Thoracic aorta (tissue), 2 donors: ENCODE measurements around the gene POU1F1. TPM values are rescaled to one million over a fixed set of nuclear protein-coding genes. Genes with fewer than 3 reads are reported as not detected.
A peak's percentile ranks its signal among the peaks of the same experiment; 100 is the strongest.

ENCODE experiments used
- ATAC-seq: fragments of 150-250 bp; one replicate; pipeline ENCODE4 v1.8.0; 2017; ENCODE audit warnings: low read depth; ENCODE audit not compliant: insufficient number of reproducible peaks, low FRiP score
- DNase-seq: peaks from one replicate; pipeline ENCODE4 v3.0.0-alpha.2; 2020; ENCODE audit warnings: low spot score
- H3K27ac ChIP-seq, 2 donors: fragments of 200-600 bp; sonication (generic); 1 replicate in 1 of 2; 2 replicates in 1 of 2; pipeline ENCODE4 v1.5.1; 2016; ENCODE audit warnings: mild to moderate bottlenecking in 2 of 2, moderate library complexity in 2 of 2
- H3K27me3 ChIP-seq: fragments of 200-600 bp; sonication (generic); replicated peaks from 2 replicates; pipeline ENCODE4 v1.6.0; 2016; ENCODE audit warnings: mild to moderate bottlenecking; ENCODE audit not compliant: insufficient read depth
- H3K36me3 ChIP-seq: fragments of 200-600 bp; sonication (generic); one replicate; pipeline ENCODE4 v1.5.1; 2016
- H3K4me1 ChIP-seq, 2 donors: fragments of 200-600 bp; sonication (generic); 1 replicate in 1 of 2; 2 replicates in 1 of 2; pipeline versions ENCODE4 v1.5.1 to v1.6.0; 2016; ENCODE audit warnings: low read depth in 2 of 2, mild to moderate bottlenecking in 1 of 2; ENCODE audit not compliant: control insufficient read depth in 1 of 2
- H3K4me3 ChIP-seq: fragments of 200-600 bp; sonication (generic); 2 replicates; pipeline ENCODE4 v1.5.1; 2016; ENCODE audit warnings: mild to moderate bottlenecking
- H3K9me3 ChIP-seq: fragments of 200-600 bp; sonication (generic); 2 replicates; pipeline ENCODE4 v1.5.1; 2016
- CTCF ChIP-seq: fragments of 200-600 bp; sonication (generic); IDR thresholded peaks from one replicate; pipeline ENCODE4 v1.5.1; 2019; ENCODE audit warnings: antibody characterized with exemption
- total RNA-seq, 2 donors: library from RNA; depleted of rRNA; stranded (reverse); fragments of >200 nt; gene quantifications; one replicate each; pipeline versions ENCODE4 v1.1.0 to v1.2.3, GENCODE V29; 2016

Gene POU1F1
- total RNA-seq, 2 donors from 2014 or later, result not detected

GRCh38 chr3:87233805-87234204 lies 42.6 kb downstream of the POU1F1 start:
- Histone ChIP-seq H3K9me3 (no peaks in the 10 kb centered on the region), H3K4me3 (no peak overlapping the region), H3K36me3 (no peaks in the 10 kb centered on the region), H3K27me3 (no peaks in the 10 kb centered on the region), H3K4me1 (peaks cover 18 to 29% of the 10 kb centered on the region in 2 donors), H3K27ac (no peak overlapping the region)
- TF ChIP-seq CTCF, result no peak
- no peak for ATAC-seq
- no peak for DNase-seq

GRCh38 chr3:87229113-87229512 lies 47.3 kb downstream of the POU1F1 start:
- TF ChIP-seq CTCF, result no peak
- Histone ChIP-seq H3K27me3 (no peaks in the 10 kb centered on the region), H3K9me3 (no peaks in the 10 kb centered on the region), H3K27ac (no peak overlapping the region), H3K4me3 (no peak overlapping the region), H3K36me3 (no peaks in the 10 kb centered on the region), H3K4me1 (peaks cover 26 to 39% of the 10 kb centered on the region in 2 donors)
- DNase-seq (no peak), ATAC-seq (no peak)

GRCh38 chr3:87228316-87228715 lies 48.1 kb downstream of the POU1F1 start:
- no peak for TF ChIP-seq CTCF
- H3K36me3 ChIP-seq, result no peaks in the 10 kb centered on the region
- no peak for DNase-seq
- H3K4me3 ChIP-seq, result peak overlapping the region; percentile 92
- H3K9me3 ChIP-seq, result no peaks in the 10 kb centered on the region
- ATAC-seq, result no peak
- H3K27me3 ChIP-seq, result no peaks in the 10 kb centered on the region
- H3K4me1 ChIP-seq, result peaks cover 24 to 39% of the 10 kb centered on the region in 2 donors
- H3K27ac ChIP-seq, result no peak overlapping the region

GRCh38 chr3:87227835-87228144 lies 48.6 kb downstream of the POU1F1 start:
- Histone ChIP-seq H3K36me3 (no peaks in the 10 kb centered on the region), H3K4me1 (peaks cover 22 to 37% of the 10 kb centered on the region in 2 donors), H3K4me3 (peak overlapping the region; percentile 92), H3K9me3 (no peaks in the 10 kb centered on the region), H3K27me3 (no peaks in the 10 kb centered on the region), H3K27ac (peak overlapping the region; percentile 88)
- DNase-seq (no peak), ATAC-seq (no peak)
- TF ChIP-seq CTCF, result no peak

- Histone ChIP-seq H3K9me3 (no peaks in the 10 kb centered on the region), H3K4me3 (peak within 1 kb of the TSS; percentile 92), H3K36me3 (no peaks in the 10 kb centered on the region), H3K4me1 (peaks cover 19 to 32% of the 10 kb centered on the region in 2 donors), H3K27me3 (no peaks in the 10 kb centered on the region), H3K27ac (peak within 1 kb of the TSS; percentile 88)
- ATAC-seq, result peak; percentile 88
- peak; percentile 74 for DNase-seq
- no peak for TF ChIP-seq CTCF
Measured at GRCh38 chr3:87227104-87227834, 49.1 kb downstream of the POU1F1 start, which contains the start of gene CHMP2B. Gene CHMP2B, plus strand, starts transcription at chr3:87227309. Its CDS starts 214 bp downstream, at chr3:87227523.
